OCI-M2 (cell line): Measurements from ENCODE around the gene ACER2.
"Not testable (repeated sequence)": the region's sequence is repeated elsewhere in the genome, so short reads cannot be mapped to it uniquely, and the experiment has no call there.

Source experiments
- DNase-seq: peaks from one replicate; lab custom pipeline; 2025; ENCODE audit not compliant: unreplicated experiment; lab: John Stamatoyannopoulos, UW

Gene ACER2

GRCh38 chr9:19408693-19409400, at the start of gene ACER2:
Gene ACER2, plus strand, starts transcription at chr9:19409009. Its CDS starts 76 bp downstream, at chr9:19409085.
- peak; percentile 4 for DNase-seq

GRCh38 chr9:19369107-19369506, 39.7 kb upstream of the ACER2 start:
- no peak for DNase-seq

GRCh38 chr9:19371942-19372341, 36.9 kb upstream of the ACER2 start:
- DNase-seq: no peak

- DNase-seq: no peak
Observed at GRCh38 chr9:19372567-19372966, 36.2 kb upstream of the ACER2 start.

GRCh38 chr9:19373527-19373926, 35.3 kb upstream of the ACER2 start:
- DNase-seq: no peak

- no peak for DNase-seq
Observed at GRCh38 chr9:19375538-19375937, 33.3 kb upstream of the ACER2 start.

- DNase-seq: no peak
Observed at GRCh38 chr9:19376931-19377330, 31.9 kb upstream of the ACER2 start.

- no peak for DNase-seq
Observed at GRCh38 chr9:19378164-19378563, 30.6 kb upstream of the ACER2 start.

GRCh38 chr9:19378647-19379046, 30.2 kb upstream of the ACER2 start:
- DNase-seq: no peak

- DNase-seq: no peak
Observed at GRCh38 chr9:19379283-19379682, 29.5 kb upstream of the ACER2 start.

- DNase-seq: no peak
Observed at GRCh38 chr9:19379697-19380046, 29.1 kb upstream of the ACER2 start.

GRCh38 chr9:19380826-19381075, 28.1 kb upstream of the ACER2 start:
- DNase-seq: no peak

GRCh38 chr9:19381656-19382055, 27.2 kb upstream of the ACER2 start:
- DNase-seq: no peak

GRCh38 chr9:19385212-19385611, 23.6 kb upstream of the ACER2 start:
- not testable (repeated sequence) for DNase-seq

- no peak for DNase-seq
Observed at GRCh38 chr9:19385786-19386501, 22.9 kb upstream of the ACER2 start.

- DNase-seq: no peak
Observed at GRCh38 chr9:19386502-19387044, 22.2 kb upstream of the ACER2 start.

GRCh38 chr9:19387317-19387716, 21.5 kb upstream of the ACER2 start:
- no peak for DNase-seq

- not testable (repeated sequence) for DNase-seq
Observed at GRCh38 chr9:19389539-19389938, 19.3 kb upstream of the ACER2 start.

- no peak for DNase-seq
Observed at GRCh38 chr9:19397845-19398244, 11.0 kb upstream of the ACER2 start.

- not testable (repeated sequence) for DNase-seq
Observed at GRCh38 chr9:19403231-19403630, 5.6 kb upstream of the ACER2 start.

- no peak for DNase-seq
Observed at GRCh38 chr9:19404283-19405075, 4.3 kb upstream of the ACER2 start.

GRCh38 chr9:19405771-19406170, 3.0 kb upstream of the ACER2 start:
- no peak for DNase-seq
